ENCODE results near the gene GRM8. TPM values are rescaled to one million over a fixed set of nuclear protein-coding genes. Genes with fewer than 3 reads are reported as not detected.

GRM8 gene
- total RNA-seq, 6 donors from 2014 or later, result 0.49 to 6.5 (median 1.8) TPM; not detected in 3

GRCh38 chr7:127059475-127059874 lies 193.3 kb downstream of the GRM8 start:
- peaks cover 0 to 8% (median 2%) of the 10 kb centered on the region in 4 donors for H3K9me3 ChIP-seq
- DNase-seq (no peak), ATAC-seq (ENCODE audit: low FRiP score in 2 of 2) (no peak)
- H3K4me1 ChIP-seq, result no peaks in the 10 kb centered on the region
- WGBS, 2 donors, result 84 to 91% methylated on average over 6 of the region's 6 CpGs
- no peaks in the 10 kb centered on the region for H3K36me3 ChIP-seq
- H3K27me3 ChIP-seq, result no peaks in the 10 kb centered on the region
- no peak overlapping the region for H3K27ac ChIP-seq
- TF ChIP-seq POLR2A (IDR thresholded peaks at IDR 0.05) (no peak), CTCF (IDR thresholded peaks at IDR 0.05) (no peak), EP300 (IDR thresholded peaks at IDR 0.05) (no peak)
- H3K4me3 ChIP-seq, result no peak overlapping the region

- H3K27ac ChIP-seq, result no peak overlapping the region
- no peak for ATAC-seq (ENCODE audit: low FRiP score in 2 of 2)
- DNase-seq, result no peak
- TF ChIP-seq POLR2AphosphoS5 (IDR thresholded peaks at IDR 0.05) (no peak), CTCF (IDR thresholded peaks at IDR 0.05) (no peak), POLR2A (IDR thresholded peaks at IDR 0.05) (no peak), EP300 (IDR thresholded peaks at IDR 0.05) (no peak)
- H3K4me1 ChIP-seq, result no peaks in the 10 kb centered on the region
- 78 to 79% methylated on average over 9 of the region's 9 CpGs for WGBS, 2 donors
- H3K4me3 ChIP-seq, result no peak overlapping the region
- H3K36me3 ChIP-seq, result no peaks in the 10 kb centered on the region
- peaks cover 0 to 2% (median 0%) of the 10 kb centered on the region in 4 donors for H3K9me3 ChIP-seq
- no peaks in the 10 kb centered on the region for H3K27me3 ChIP-seq
Measured at GRCh38 chr7:127057918-127058317, 194.8 kb downstream of the GRM8 start.

GRCh38 chr7:127056202-127056601 lies 196.5 kb downstream of the GRM8 start:
- no peaks in the 10 kb centered on the region for H3K9me3 ChIP-seq
- DNase-seq (no peak), ATAC-seq (ENCODE audit: low FRiP score in 2 of 2) (no peak)
- no peak overlapping the region for H3K27ac ChIP-seq
- H3K27me3 ChIP-seq, result no peaks in the 10 kb centered on the region
- no peak overlapping the region for H3K4me3 ChIP-seq
- H3K36me3 ChIP-seq, result no peaks in the 10 kb centered on the region
- TF ChIP-seq POLR2A (IDR thresholded peaks at IDR 0.05), result no peak
- no peak for TF ChIP-seq EP300 (IDR thresholded peaks at IDR 0.05)
- no peak for TF ChIP-seq CTCF (IDR thresholded peaks at IDR 0.05)
- TF ChIP-seq POLR2AphosphoS5 (IDR thresholded peaks at IDR 0.05), result no peak
- no peaks in the 10 kb centered on the region for H3K4me1 ChIP-seq

GRCh38 chr7:127047521-127047920 lies 205.2 kb downstream of the GRM8 start:
- H3K4me3 ChIP-seq, result no peak overlapping the region
- H3K4me1 ChIP-seq, result no peaks in the 10 kb centered on the region
- no peaks in the 10 kb centered on the region for H3K36me3 ChIP-seq
- no peaks in the 10 kb centered on the region for H3K27me3 ChIP-seq
- H3K27ac ChIP-seq, result no peak overlapping the region
- no peak for ATAC-seq (ENCODE audit: low FRiP score in 2 of 2)
- H3K9me3 ChIP-seq, result no peaks in the 10 kb centered on the region
- DNase-seq, result no peak
- no peak for TF ChIP-seq POLR2AphosphoS5 (IDR thresholded peaks at IDR 0.05)
- no peak for TF ChIP-seq POLR2A (IDR thresholded peaks at IDR 0.05)
- TF ChIP-seq CTCF (IDR thresholded peaks at IDR 0.05), result no peak
- TF ChIP-seq EP300 (IDR thresholded peaks at IDR 0.05), result no peak

- 82 to 85% methylated on average over 7 of the region's 7 CpGs for WGBS, 2 donors
- ATAC-seq (ENCODE audit: low FRiP score in 2 of 2), result no peak
- no peaks in the 10 kb centered on the region for H3K27me3 ChIP-seq
- no peaks in the 10 kb centered on the region for H3K9me3 ChIP-seq
- H3K27ac ChIP-seq, result no peak overlapping the region
- H3K4me1 ChIP-seq, result no peaks in the 10 kb centered on the region
- no peak overlapping the region for H3K4me3 ChIP-seq
- DNase-seq, result no peak
- TF ChIP-seq POLR2AphosphoS5 (IDR thresholded peaks at IDR 0.05) (no peak), EP300 (IDR thresholded peaks at IDR 0.05) (no peak), POLR2A (IDR thresholded peaks at IDR 0.05) (no peak), CTCF (IDR thresholded peaks at IDR 0.05) (no peak)
- no peaks in the 10 kb centered on the region for H3K36me3 ChIP-seq
Measured at GRCh38 chr7:127041689-127042452, 210.9 kb downstream of the GRM8 start.

Data from upper lobe of left lung (tissue), 6 donors.